Activated B cell treated with CpG ODN at 0.5 μM for 24 hours (primary cell): ENCODE data around the gene INPP4B. TPM values are rescaled to one million over a fixed set of nuclear protein-coding genes. Genes with fewer than 3 reads are reported as not detected.

Source experiments
- ATAC-seq: fragments of 200-7000 bp; cut with Tn5 transposase; one replicate; pipeline ENCODE4 v1.10.0; 2021; ENCODE audit warnings: low read depth, mild to moderate bottlenecking, moderate library complexity
- CTCF ChIA-PET: fragments of 350-600 bp; sonication (Branson Sonifier 250); formaldehyde crosslinking; loops from one replicate; lab custom pipeline; 2021; ENCODE audit warnings: antibody characterized with exemption; lab: Charles Lee
- POLR2A ChIA-PET: fragments of 350-600 bp; sonication (Branson Sonifier 250); formaldehyde crosslinking; loops from one replicate; lab custom pipeline; 2021; ENCODE audit warnings: antibody characterized with exemption; lab: Charles Lee
- DNase-seq: peaks from one replicate; pipeline ENCODE4 v3.0.0; 2022
- H3K27ac Mint-ChIP-seq: one replicate; pipeline ENCODE4 v1.8.0; 2020; ENCODE audit warnings: mixed read lengths
- H3K27me3 Mint-ChIP-seq: one replicate; pipeline ENCODE4 v1.8.0; 2021; ENCODE audit warnings: mixed read lengths
- H3K36me3 Mint-ChIP-seq: one replicate; pipeline ENCODE4 v1.8.0; 2021; ENCODE audit warnings: low read depth, mixed read lengths
- H3K4me1 Mint-ChIP-seq: one replicate; pipeline ENCODE4 v1.8.0; 2021; ENCODE audit warnings: mixed read lengths
- H3K4me3 Mint-ChIP-seq: one replicate; pipeline ENCODE4 v1.8.0; 2020; ENCODE audit warnings: mild to moderate bottlenecking, mixed read lengths
- H3K9me3 Mint-ChIP-seq: one replicate; pipeline ENCODE4 v1.8.0; 2020; ENCODE audit warnings: mixed read lengths
- CTCF ChIP-seq: fragments of 200-600 bp; IDR thresholded peaks from one replicate; pipeline ENCODE4 v1.8.0; 2022; ENCODE audit warnings: antibody characterized with exemption, mild to moderate bottlenecking
- intact Hi-C: fragments of 100-400 bp; cut with micrococcal nuclease; formaldehyde crosslinking; loops from one replicate; pipeline ENCODE4 v1.15.1; 2024
- total RNA-seq: library from RNA; stranded (reverse); gene quantifications from 2 replicates; pipeline ENCODE4 v1.2.3, GENCODE V29; 2022

Gene INPP4B
- 0.11 and 0.22 TPM in 2 replicates for total RNA-seq

DNA sequence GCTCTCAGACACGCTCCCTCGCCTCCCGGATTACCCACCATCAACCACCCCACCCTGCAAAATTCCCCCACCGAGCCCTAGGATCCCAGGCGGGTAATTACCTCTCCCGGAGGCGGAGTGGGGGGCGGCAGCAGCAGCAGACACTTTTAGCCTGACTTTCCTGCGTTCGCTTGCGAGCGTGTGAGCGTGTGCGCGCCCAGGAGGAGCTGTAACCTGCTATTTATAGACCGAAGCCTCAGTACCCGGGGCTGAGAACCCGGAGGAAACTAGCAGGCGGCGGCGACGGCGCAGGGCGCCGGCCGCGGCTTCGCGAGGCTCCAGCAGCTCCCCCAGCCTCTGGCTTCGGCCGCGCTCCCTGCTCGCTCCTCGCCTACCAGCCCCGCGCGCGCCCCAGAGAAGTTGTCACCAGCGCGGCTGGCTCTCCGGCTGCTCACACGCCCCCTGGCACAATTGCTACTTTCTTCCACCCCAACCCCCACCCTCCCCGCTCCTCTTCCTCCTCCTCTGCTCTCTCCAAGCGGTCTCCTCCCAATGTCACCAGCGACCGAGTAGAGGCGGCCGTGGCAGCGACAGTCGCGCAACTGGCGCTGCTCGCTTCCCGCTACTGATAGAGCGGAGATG lies at the start of gene INPP4B:
INPP4B (minus strand) TSS at position 194 of the 621 bp plus-strand sequence.
- DNase-seq: no peak
- peaks cover 16% of the 10 kb centered on the region for H3K4me1 Mint-ChIP-seq
- no peak for ATAC-seq
- no peak for TF ChIP-seq CTCF
- peaks cover 42% of the 10 kb centered on the region for H3K27me3 Mint-ChIP-seq
- POLR2A ChIA-PET: no interaction called here
- no peaks in the 10 kb centered on the region for H3K36me3 Mint-ChIP-seq
- CTCF ChIA-PET: no interaction called here
- H3K9me3 Mint-ChIP-seq: no peaks in the 10 kb centered on the region
- no peak within 1 kb of the TSS for H3K27ac Mint-ChIP-seq
- intact Hi-C loops: loop anchor here (2.0 to 5.0 kb wide), 4 partner anchors 493 to 1984 kb away; no protein-coding TSS in a partner anchor
- peak within 1 kb of the TSS; percentile 76 for H3K4me3 Mint-ChIP-seq

GRCh38 chr4:142893012-142893411 lies 46.9 kb upstream of the INPP4B start:
- intact Hi-C loops: no loop called here
- ATAC-seq (no peak), DNase-seq (no peak)
- Mint-ChIP-seq H3K36me3 (no peaks in the 10 kb centered on the region), H3K27me3 (no peaks in the 10 kb centered on the region), H3K4me1 (peaks cover 3% of the 10 kb centered on the region), H3K4me3 (no peak overlapping the region), H3K9me3 (peaks cover 26% of the 10 kb centered on the region), H3K27ac (no peak overlapping the region)
- ChIA-PET POLR2A (no interaction called here), CTCF (no interaction called here)
- TF ChIP-seq CTCF: no peak

- no peak overlapping the region for H3K27ac Mint-ChIP-seq
- ChIA-PET POLR2A (no interaction called here), CTCF (no interaction called here)
- no peak for ATAC-seq
- intact Hi-C loops: no loop called here
- no peaks in the 10 kb centered on the region for H3K36me3 Mint-ChIP-seq
- no peaks in the 10 kb centered on the region for H3K9me3 Mint-ChIP-seq
- TF ChIP-seq CTCF: no peak
- no peak for DNase-seq
- no peaks in the 10 kb centered on the region for H3K4me1 Mint-ChIP-seq
- no peak overlapping the region for H3K4me3 Mint-ChIP-seq
- H3K27me3 Mint-ChIP-seq: no peaks in the 10 kb centered on the region
These were observed 40.5 kb upstream of the INPP4B start for GRCh38 chr4:142886566-142886965.

DNA sequence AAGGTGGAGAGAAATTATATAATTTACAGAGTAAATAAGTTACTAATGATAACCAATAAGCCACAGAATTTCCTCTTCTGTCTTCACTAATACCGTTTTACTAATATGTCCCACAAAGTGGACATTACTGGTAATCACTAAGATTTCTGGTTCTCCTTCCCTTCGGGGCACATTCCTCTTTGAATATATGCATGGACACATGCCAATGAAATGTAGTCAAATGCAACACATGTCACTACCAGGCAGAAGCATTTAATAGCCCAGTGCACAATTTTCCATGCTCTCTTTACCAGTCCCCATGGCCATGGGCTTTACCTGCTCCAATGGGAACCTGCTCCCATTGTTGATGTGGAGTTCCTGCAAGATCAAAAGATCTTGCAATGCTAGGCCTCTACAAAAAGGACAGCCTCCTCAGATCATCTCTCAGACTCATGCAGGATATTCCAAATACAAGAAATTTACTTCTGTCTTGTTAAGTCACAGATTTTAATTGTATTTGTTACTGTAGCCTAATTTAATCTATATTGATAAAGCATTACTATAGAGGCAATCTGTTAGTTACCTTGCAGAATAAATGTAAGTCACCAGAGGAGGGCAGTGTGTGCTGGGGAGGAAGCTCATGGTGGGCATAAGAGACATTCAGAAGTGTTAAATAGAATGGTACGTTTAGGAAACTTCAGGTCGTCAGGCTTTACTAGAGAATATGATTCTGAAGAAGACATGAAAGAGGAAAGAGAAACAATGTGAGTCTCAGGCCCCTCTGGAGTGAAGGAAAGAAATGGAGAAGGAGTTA lies 37.1 kb upstream of the INPP4B start:
- H3K36me3 Mint-ChIP-seq: no peaks in the 10 kb centered on the region
- POLR2A ChIA-PET: no interaction called here
- no peaks in the 10 kb centered on the region for H3K9me3 Mint-ChIP-seq
- no peaks in the 10 kb centered on the region for H3K27me3 Mint-ChIP-seq
- no peaks in the 10 kb centered on the region for H3K4me1 Mint-ChIP-seq
- intact Hi-C loops: no loop called here
- H3K4me3 Mint-ChIP-seq: no peak overlapping the region
- CTCF ChIA-PET: no interaction called here
- DNase-seq (no peak), ATAC-seq (no peak)
- H3K27ac Mint-ChIP-seq: no peak overlapping the region
- TF ChIP-seq CTCF: no peak

DNA sequence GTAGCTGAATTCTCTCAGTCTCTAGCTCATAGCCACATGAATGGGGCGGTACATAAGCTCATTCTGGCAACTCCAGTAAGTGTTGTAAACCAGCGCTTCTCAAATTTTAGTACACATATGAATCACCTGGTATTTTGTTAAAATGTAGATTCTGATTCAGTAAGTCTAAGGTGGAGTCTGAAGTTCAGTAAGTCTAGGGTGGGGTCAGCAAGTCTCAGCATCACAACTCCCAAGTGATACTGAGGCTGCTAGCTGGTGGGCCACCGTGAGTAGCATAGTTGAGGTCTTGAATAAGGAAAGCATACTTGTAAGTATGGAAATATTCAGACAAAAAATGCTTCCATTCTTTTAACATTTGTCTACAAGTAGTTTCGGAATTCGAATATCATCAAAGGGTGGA lies 36.1 kb upstream of the INPP4B start:
- no peak overlapping the region for H3K27ac Mint-ChIP-seq
- ATAC-seq (no peak), DNase-seq (no peak)
- H3K4me1 Mint-ChIP-seq: no peaks in the 10 kb centered on the region
- H3K9me3 Mint-ChIP-seq: no peaks in the 10 kb centered on the region
- intact Hi-C loops: no loop called here
- no peaks in the 10 kb centered on the region for H3K27me3 Mint-ChIP-seq
- POLR2A ChIA-PET: no interaction called here
- CTCF ChIA-PET: no interaction called here
- H3K36me3 Mint-ChIP-seq: no peaks in the 10 kb centered on the region
- TF ChIP-seq CTCF: no peak
- H3K4me3 Mint-ChIP-seq: no peak overlapping the region
